Cardiac fibroblast (primary cell): ENCODE data around the gene CTDP1.

Experiments used
- DNase-seq, 2 donors: peaks; one replicate each; pipeline versions ENCODE4 v3.0.0 to v3.0.0-alpha.2; 2010; ENCODE audit warnings: low read depth in 2 of 2
- H3K4me3 ChIP-seq, 2 donors: replicated peaks in 1 of 2; 1 replicate in 1 of 2; 2 replicates in 1 of 2; pipeline ENCODE4 v1.5.1; 2011; ENCODE audit warnings: low read depth in 2 of 2, low read length in 2 of 2, mild to moderate bottlenecking in 2 of 2, moderate library complexity in 1 of 2
- TF ChIP-seq, protein P1 (sequence below): IDR thresholded peaks from one replicate; pipeline ENCODE4 v1.5.1; 2011; ENCODE audit warnings: low read depth, mild to moderate bottlenecking, low read length, inconsistent platforms

CTDP1 gene

GRCh38 chr18:79776674-79777073 lies 97.1 kb downstream of the CTDP1 start:
- TF ChIP-seq, protein P1, sequence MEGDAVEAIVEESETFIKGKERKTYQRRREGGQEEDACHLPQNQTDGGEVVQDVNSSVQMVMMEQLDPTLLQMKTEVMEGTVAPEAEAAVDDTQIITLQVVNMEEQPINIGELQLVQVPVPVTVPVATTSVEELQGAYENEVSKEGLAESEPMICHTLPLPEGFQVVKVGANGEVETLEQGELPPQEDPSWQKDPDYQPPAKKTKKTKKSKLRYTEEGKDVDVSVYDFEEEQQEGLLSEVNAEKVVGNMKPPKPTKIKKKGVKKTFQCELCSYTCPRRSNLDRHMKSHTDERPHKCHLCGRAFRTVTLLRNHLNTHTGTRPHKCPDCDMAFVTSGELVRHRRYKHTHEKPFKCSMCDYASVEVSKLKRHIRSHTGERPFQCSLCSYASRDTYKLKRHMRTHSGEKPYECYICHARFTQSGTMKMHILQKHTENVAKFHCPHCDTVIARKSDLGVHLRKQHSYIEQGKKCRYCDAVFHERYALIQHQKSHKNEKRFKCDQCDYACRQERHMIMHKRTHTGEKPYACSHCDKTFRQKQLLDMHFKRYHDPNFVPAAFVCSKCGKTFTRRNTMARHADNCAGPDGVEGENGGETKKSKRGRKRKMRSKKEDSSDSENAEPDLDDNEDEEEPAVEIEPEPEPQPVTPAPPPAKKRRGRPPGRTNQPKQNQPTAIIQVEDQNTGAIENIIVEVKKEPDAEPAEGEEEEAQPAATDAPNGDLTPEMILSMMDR: no peak
- DNase-seq: no peak
- no peak overlapping the region for H3K4me3 ChIP-seq

GRCh38 chr18:79778291-79778791 lies 98.7 kb downstream of the CTDP1 start:
- no peak for DNase-seq
- no peak overlapping the region for H3K4me3 ChIP-seq

GRCh38 chr18:79779021-79779699 lies 99.6 kb downstream of the CTDP1 start:
- TF ChIP-seq, protein P1: no peak
- H3K4me3 ChIP-seq: no peak overlapping the region
- no peak for DNase-seq

More at GRCh38 chr18:79778291-79778791, 98.7 kb downstream of the CTDP1 start:
- TF ChIP-seq, protein P1: no peak

DNA sequence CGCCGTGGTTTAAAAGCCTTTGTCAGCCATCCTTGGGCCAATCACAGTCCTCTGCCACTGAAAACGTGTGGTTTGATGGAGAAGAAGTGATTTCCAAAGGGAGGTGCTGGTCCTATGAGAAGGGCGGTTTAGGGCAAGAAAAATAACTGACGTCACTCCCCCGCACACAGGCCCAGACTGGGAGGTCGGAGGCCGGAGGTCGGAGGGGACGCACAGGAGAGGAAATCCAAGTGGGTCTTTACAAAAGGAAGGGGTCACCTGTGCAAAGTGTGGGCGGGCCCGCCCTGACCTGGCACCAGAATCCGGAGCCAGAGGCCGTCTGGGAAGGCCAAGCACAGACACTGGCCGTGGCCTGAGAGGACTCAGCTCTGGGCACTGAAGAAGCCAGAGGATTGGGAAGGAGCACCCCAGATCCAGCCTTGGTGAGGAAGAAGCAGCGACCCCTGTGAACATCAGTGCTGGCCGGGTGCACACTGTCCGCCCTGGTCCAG lies 100.1 kb downstream of the CTDP1 start:
- H3K4me3 ChIP-seq: no peak overlapping the region
- TF ChIP-seq, protein P1: no peak
- DNase-seq: no peak

DNA sequence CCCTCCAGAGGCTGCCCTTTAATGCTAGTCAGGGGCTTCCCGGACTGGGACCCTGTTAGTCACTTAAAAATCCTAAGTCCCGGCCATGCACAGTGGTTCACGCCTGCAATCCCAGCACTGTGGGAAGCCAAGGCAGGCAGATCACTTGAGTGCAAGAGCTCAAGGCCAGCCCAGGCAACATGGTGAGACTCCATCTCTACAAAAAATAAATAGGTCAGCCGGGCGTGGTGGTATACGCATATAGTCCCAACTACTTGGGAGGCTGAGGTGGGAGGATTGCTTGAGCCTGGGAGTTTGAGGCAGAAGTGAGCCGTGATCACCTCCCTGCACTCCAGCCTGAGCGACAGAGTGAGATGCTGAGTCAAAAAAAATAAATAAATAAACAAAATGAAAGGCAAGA lies 100.9 kb downstream of the CTDP1 start:
- TF ChIP-seq, protein P1: no peak
- no peak for DNase-seq
- no peak overlapping the region for H3K4me3 ChIP-seq

DNA sequence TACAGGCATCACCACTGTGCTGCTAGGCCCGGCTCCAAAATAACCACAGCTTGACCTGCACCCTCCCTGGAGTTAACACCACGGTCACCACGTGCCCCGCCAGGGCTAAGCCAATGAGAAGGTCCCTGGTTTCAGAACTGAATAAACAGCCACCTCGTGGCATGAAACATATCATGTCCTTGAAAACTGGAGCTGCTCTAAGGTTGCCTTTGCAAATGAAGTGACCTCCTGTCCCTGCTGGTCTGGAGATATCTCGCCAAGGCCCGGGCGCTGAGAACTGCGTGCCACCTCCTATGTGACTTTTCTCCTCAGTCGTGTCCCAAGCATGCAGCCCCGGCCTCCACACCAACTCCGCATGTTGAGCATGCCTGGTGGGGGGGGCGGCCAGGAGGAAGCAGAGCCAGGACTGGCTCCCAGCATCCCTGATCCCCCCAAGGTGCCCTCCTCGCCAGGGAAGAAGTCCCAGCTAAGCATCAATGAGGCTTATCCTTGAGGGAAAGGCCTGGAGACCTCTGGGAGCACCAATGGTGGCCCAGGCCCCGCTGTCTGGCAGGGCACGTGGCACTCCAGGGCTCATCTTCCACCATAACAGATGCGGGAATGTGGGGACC lies 101.8 kb downstream of the CTDP1 start:
- TF ChIP-seq, protein P1: no peak
- no peak overlapping the region for H3K4me3 ChIP-seq
- DNase-seq: peak in 1 of 2 donors; percentile 27
